GM12878 (cell line): Measurements from ENCODE around the gene PDCD6IP. TPM values are rescaled to one million over a fixed set of nuclear protein-coding genes. Genes with fewer than 3 reads are reported as not detected.

Experiments used
- ATAC-seq: fragments of 200-7000 bp; cut with Tn5 transposase; 3 replicates; pipeline ENCODE4 v1.9.1; 2020; ENCODE audit warnings: mild to moderate bottlenecking, moderate library complexity
- BruUV-seq: library from RNA; stranded (reverse); fragments of 400-500 nt; replicated peaks from 2 replicates; lab custom pipeline; 2021; lab: Mats Ljungman, UMichigan
- CTCF ChIA-PET: fragments of 300-600 bp; sonication (Branson Sonifier 250); formaldehyde crosslinking; extraction: SDS; loops from one replicate; lab custom pipeline; 2021; ENCODE audit warnings: inconsistent platforms; lab: Yijun Ruan, JAX
- POLR2A ChIA-PET: fragments of 350-600 bp; formaldehyde crosslinking; extraction: SDS; loops from one replicate; lab custom pipeline; 2021; ENCODE audit warnings: inconsistent platforms; lab: Charles Lee
- RAD21 ChIA-PET: fragments of 300-600 bp; sonication (Branson Sonifier 250); formaldehyde crosslinking; loops from one replicate; lab custom pipeline; 2023; ENCODE audit warnings: antibody characterized with exemption; ENCODE audit not compliant: unreplicated experiment; lab: Charles Lee
- SMC1A ChIA-PET: fragments of 300-600 bp; sonication (Branson Sonifier 250); formaldehyde crosslinking; loops from one replicate; lab custom pipeline; 2023; ENCODE audit not compliant: unreplicated experiment, uncharacterized antibody; lab: Charles Lee
- DNase-seq: peaks from one replicate; pipeline ENCODE4 v3.0.0-alpha.2; 2011; ENCODE audit warnings: low read depth, low spot score
- FAIRE-seq: peaks from 3 replicates; lab custom pipeline; 2011; peaks lifted over from hg19 to GRCh38; lab: Jason Lieb, UNC
- H2AFZ ChIP-seq: 2 replicates; pipeline ENCODE4 v1.6.0; 2011; ENCODE audit warnings: low read depth, low read length, control low read depth; ENCODE audit not compliant: control insufficient read depth
- H3K27ac ChIP-seq: 2 replicates; pipeline ENCODE4 v1.5.1; 2011; ENCODE audit warnings: control low read depth; ENCODE audit not compliant: control insufficient read depth, insufficient read depth
- H3K27me3 ChIP-seq, 2 experiments: replicated peaks in 1 of 2; 2 replicates each; pipeline versions ENCODE4 v1.6.0 to v1.6.1; 2011; ENCODE audit warnings: low read length in 1 of 2; ENCODE audit not compliant: control insufficient read depth in 2 of 2, insufficient read depth in 2 of 2
- H3K36me3 ChIP-seq, 2 experiments: 2 replicates each; pipeline ENCODE4 v1.5.1; 2011; ENCODE audit warnings: low read length in 1 of 2; ENCODE audit not compliant: control insufficient read depth in 2 of 2, insufficient read depth in 2 of 2
- H3K4me1 ChIP-seq: 2 replicates; pipeline ENCODE4 v1.6.1; 2011; ENCODE audit warnings: mild to moderate bottlenecking, low read length, moderate library complexity, mixed read lengths; ENCODE audit not compliant: control insufficient read depth, insufficient read depth
- H3K4me2 ChIP-seq: 2 replicates; pipeline ENCODE4 v1.6.0; 2011; ENCODE audit warnings: control low read depth; ENCODE audit not compliant: control insufficient read depth, insufficient read depth
- H3K4me3 ChIP-seq: fragments of 200-600 bp; sonication (generic); 2 replicates; pipeline ENCODE4 v1.5.1; 2016
- H3K79me2 ChIP-seq: 2 replicates; pipeline ENCODE4 v1.6.0; 2011; ENCODE audit warnings: low read length; ENCODE audit not compliant: control insufficient read depth, insufficient read depth
- H3K9ac ChIP-seq: 2 replicates; pipeline ENCODE4 v1.8.0; 2011; ENCODE audit warnings: low read length, control low read depth, mixed read lengths; ENCODE audit not compliant: control insufficient read depth, insufficient read depth
- H3K9me3 ChIP-seq: replicated peaks from 3 replicates; pipeline ENCODE4 v1.5.1; 2011; ENCODE audit warnings: mild to moderate bottlenecking, low read length; ENCODE audit not compliant: control insufficient read depth, insufficient read depth
- H4K20me1 ChIP-seq: 2 replicates; pipeline ENCODE4 v1.6.0; 2011; ENCODE audit not compliant: control insufficient read depth, insufficient read depth
- BHLHE40 ChIP-seq, 2 experiments: fragments of 450-650 bp in 1 of 2; IDR thresholded peaks; 2 replicates each; pipeline ENCODE4 v1.6.1; 2011 to 2017; ENCODE audit warnings: low read depth in 2 of 2, borderline replicate concordance in 1 of 2, improper control_type of control experiment in 1 of 2, low read length in 1 of 2, mild to moderate bottlenecking in 1 of 2
- CTCF ChIP-seq, 3 experiments: IDR thresholded peaks in 2 of 3; conservative IDR thresholded peaks in 1 of 3; 2 replicates each; pipeline ENCODE4 v1.5.1; 2011; ENCODE audit warnings: low read depth in 3 of 3, low read length in 3 of 3, mild to moderate bottlenecking in 3 of 3, control low read depth in 2 of 3, moderate library complexity in 2 of 3, inconsistent platforms in 1 of 3, mixed read lengths in 1 of 3; ENCODE audit not compliant: control insufficient read depth in 2 of 3, insufficient read depth in 1 of 3; ENCODE audit errors: extremely low read depth in 1 of 3
- MXI1 ChIP-seq: fragments of 150-350 bp; IDR thresholded peaks from 2 replicates; pipeline ENCODE4 v1.6.1; 2011; ENCODE audit warnings: low read depth, mild to moderate bottlenecking, inconsistent platforms, low read length, improper control_type of control experiment
- PAX5 ChIP-seq: IDR thresholded peaks from 2 replicates; pipeline ENCODE4 v1.6.1; 2011; ENCODE audit warnings: low read depth, low read length, borderline replicate concordance
- RAD21 ChIP-seq: IDR thresholded peaks from 2 replicates; pipeline ENCODE4 v1.6.1; 2011; ENCODE audit warnings: mild to moderate bottlenecking, low read depth, low read length, moderate library complexity; ENCODE audit not compliant: insufficient read depth
- SMC3 ChIP-seq: IDR thresholded peaks from 2 replicates; pipeline ENCODE4 v1.6.1; 2011; ENCODE audit warnings: low read length, improper control_type of control experiment, borderline replicate concordance
- YY1 ChIP-seq: IDR thresholded peaks from 2 replicates; pipeline ENCODE4 v1.6.1; 2011; ENCODE audit warnings: low read depth, mild to moderate bottlenecking, low read length
- ZNF687 ChIP-seq: fragments of 450-650 bp; IDR thresholded peaks from 2 replicates; pipeline ENCODE4 v1.6.1; 2017; ENCODE audit warnings: mild to moderate bottlenecking, moderate library complexity
- WGBS: methylation state at CpG from one replicate; pipeline ENCODE4 v1.1.6; 2016; ENCODE audit warnings: low lambda C conversion rate; ENCODE audit not compliant: insufficient replicate concordance, insufficient coverage; ENCODE audit errors: missing lambda C conversion rate; 5-methylcytosine and 5-hydroxymethylcytosine counted together
- in situ Hi-C: fragments of 300-500 bp; cut with MboI; formaldehyde crosslinking; loops from 9 replicates; pipeline ENCODE4 v1.14.3; 2018; ENCODE audit warnings: mixed read lengths
- intact Hi-C: fragments of 100-400 bp; cut with micrococcal nuclease; formaldehyde crosslinking; loops from one replicate; pipeline ENCODE4 v1.14.2; 2022; ENCODE audit not compliant: unreplicated experiment
- polyA plus RNA-seq, 11 experiments: library from polyadenylated mRNA; depleted of rRNA in 4 of 11; unstranded in 6 of 11; stranded (reverse) in 5 of 11; fragments of >200 nt; fragmentation: Nextera tagmentation in 4 of 11; fragmentation: Illumina TruSeq in 1 of 11; extraction: Ambion mirVana in 4 of 11; extraction: Trizol in 1 of 11; gene quantifications; 1 replicate in 1 of 11; 2 replicates in 10 of 11; pipeline versions ENCODE4 v1.2.1 to v1.2.3, GENCODE V29; 2011 to 2016; ENCODE audit warnings: inconsistent platforms in 2 of 11, missing spikeins in 2 of 11, low read depth in 1 of 11
- total RNA-seq, 4 experiments: library from RNA; depleted of rRNA in 3 of 4; stranded (reverse); fragments of >200 nt in 3 of 4; fragmentation: Illumina TruSeq in 1 of 4; extraction: Trizol in 1 of 4; gene quantifications; 2 replicates each; pipeline versions ENCODE4 v1.2.1 to v1.2.3, GENCODE V29; 2013 to 2021

PDCD6IP gene
- total and polyA plus RNA-seq, 10 of the 15 experiments (the other 5 are each of a cell fraction or from before 2014, with no cell fraction given), result 16.0 to 169 (median 81.2) TPM

GRCh38 chr3:33787328-33788009 is 11.0 kb upstream of the PDCD6IP start:
- intact Hi-C loops (loop anchor here (1.0 kb wide), 2 partner anchors 151 to 656 kb away; no protein-coding TSS in a partner anchor), in situ Hi-C loops (loop anchor here (5.0 to 10.0 kb wide), 3 partner anchors 150 to 833 kb away; partner anchors contain the start of gene CCR4)
- DNase-seq (no peak), FAIRE-seq (peak; percentile 85), ATAC-seq (peak; percentile 93)
- Histone ChIP-seq H3K27ac (no peak overlapping the region), H3K4me2 (peak overlapping the region; percentile 67), H3K9ac (no peak overlapping the region), H3K27me3 (no peaks in the 10 kb centered on the region), H2AFZ (peak overlapping the region; percentile 81), H3K4me3 (peak overlapping the region; percentile 50; the same call in 1 of the 2 replicates), H3K79me2 (no peaks in the 10 kb centered on the region), H4K20me1 (no peaks in the 10 kb centered on the region), H3K4me1 (peaks cover 4% of the 10 kb centered on the region; the same call in 1 of the 2 replicates), H3K36me3 (no peaks in the 10 kb centered on the region), H3K9me3 (no peaks in the 10 kb centered on the region)
- TF ChIP-seq BHLHE40 (IDR thresholded peaks at IDR 0.05; ENCODE audit: borderline replicate concordance in 1 of 2, low read depth in 2 of 2, low read length in 1 of 2), result peak in 1 of 2 experiments; percentile 46; a peak in 1 of 4 replicates
- TF ChIP-seq YY1, result peak; percentile 69
- TF ChIP-seq RAD21, result peak; percentile 86
- peak; percentile 75 to 89 (median 83) for TF ChIP-seq CTCF (IDR thresholded peaks at IDR 0.05 in 2 of 3, conservative IDR thresholded peaks at IDR 0.05 in 1 of 3; ENCODE audit: control insufficient read depth in 2 of 3, extremely low read depth in 1 of 3, insufficient read depth in 1 of 3, low read depth in 3 of 3, low read length in 3 of 3)
- TF ChIP-seq MXI1, result no peak
- TF ChIP-seq SMC3, result peak; percentile 75
- TF ChIP-seq PAX5, result no peak
- TF ChIP-seq ZNF687, result no peak
- SMC1A ChIA-PET, result interaction anchor here (0.8 to 4.4 kb wide), 25 partner anchors 8 to 840 kb away, joined by 3 to 32 read pairs (median 4); partner anchors contain the start of gene PDCD6IP
- no TSS peak for BruUV-seq
- CTCF ChIA-PET, result interaction anchor here (0.6 to 5.0 kb wide), 51 partner anchors 11 to 842 kb away, joined by 3 to 66 read pairs (median 4); partner anchors contain the start of genes PDCD6IP and UBP1
- POLR2A ChIA-PET, result interaction anchor here (0.7 to 1.0 kb wide), 4 partner anchors 151 to 495 kb away, joined by 3 to 7 read pairs (median 3); no protein-coding TSS in a partner anchor
- RAD21 ChIA-PET, result interaction anchor here (0.6 to 2.1 kb wide), 17 partner anchors 8 to 840 kb away, joined by 3 to 34 read pairs (median 5); partner anchors contain the start of gene PDCD6IP
- WGBS, result 10% methylated on average over 15 of the region's 15 CpGs
